NCI-H146 (cell line): ENCODE data around the gene ZNF554.
"Not testable (repeated sequence)": the region's sequence is repeated elsewhere in the genome, so short reads cannot be mapped to it uniquely, and the experiment has no call there.

Experiments
- DNase-seq: peaks from one replicate; lab custom pipeline; 2025; lab: John Stamatoyannopoulos, UW

ZNF554 gene

GRCh38 chr19:2807379-2808128, 12.1 kb upstream of the ZNF554 start:
- no peak for DNase-seq

DNA sequence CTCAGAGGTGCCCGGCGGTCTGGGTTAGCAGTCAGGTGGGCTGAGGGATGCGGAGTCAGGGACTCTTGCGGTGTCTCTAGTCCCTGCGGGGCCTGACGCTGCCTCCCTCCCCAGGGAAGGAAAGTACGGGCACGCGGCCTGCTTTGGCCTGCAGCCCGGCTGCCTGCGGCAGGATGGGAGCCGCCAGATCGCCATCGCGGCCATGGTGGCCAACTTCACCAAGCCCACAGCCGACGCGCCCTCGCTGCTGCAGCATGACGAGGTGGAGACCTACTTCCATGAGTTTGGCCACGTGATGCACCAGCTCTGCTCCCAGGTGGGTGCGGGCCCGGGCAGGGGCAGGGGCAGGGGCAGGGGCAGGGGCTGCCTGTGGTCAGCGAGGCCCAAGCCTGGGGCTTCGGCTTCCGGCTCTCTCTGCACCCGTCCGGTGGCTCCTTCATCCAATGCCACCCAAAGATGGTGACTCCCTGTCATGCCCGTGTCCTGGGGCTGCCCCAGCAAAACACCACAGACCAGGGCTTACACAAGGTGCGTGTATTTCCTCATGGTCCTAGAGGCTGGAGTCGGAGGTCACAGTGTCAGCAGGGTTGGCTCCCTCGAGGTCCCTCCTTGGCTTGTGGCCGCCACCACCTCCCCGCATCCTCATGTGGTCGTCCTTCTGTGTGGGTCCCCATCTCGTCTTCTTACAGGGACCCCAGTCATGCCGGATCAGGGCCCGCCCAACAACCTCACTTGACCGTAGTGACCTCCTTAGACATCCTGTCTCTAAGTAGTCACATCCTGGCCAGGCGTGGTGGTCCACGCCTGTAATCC, 11.3 kb upstream of the ZNF554 start:
- DNase-seq = no peak

DNA sequence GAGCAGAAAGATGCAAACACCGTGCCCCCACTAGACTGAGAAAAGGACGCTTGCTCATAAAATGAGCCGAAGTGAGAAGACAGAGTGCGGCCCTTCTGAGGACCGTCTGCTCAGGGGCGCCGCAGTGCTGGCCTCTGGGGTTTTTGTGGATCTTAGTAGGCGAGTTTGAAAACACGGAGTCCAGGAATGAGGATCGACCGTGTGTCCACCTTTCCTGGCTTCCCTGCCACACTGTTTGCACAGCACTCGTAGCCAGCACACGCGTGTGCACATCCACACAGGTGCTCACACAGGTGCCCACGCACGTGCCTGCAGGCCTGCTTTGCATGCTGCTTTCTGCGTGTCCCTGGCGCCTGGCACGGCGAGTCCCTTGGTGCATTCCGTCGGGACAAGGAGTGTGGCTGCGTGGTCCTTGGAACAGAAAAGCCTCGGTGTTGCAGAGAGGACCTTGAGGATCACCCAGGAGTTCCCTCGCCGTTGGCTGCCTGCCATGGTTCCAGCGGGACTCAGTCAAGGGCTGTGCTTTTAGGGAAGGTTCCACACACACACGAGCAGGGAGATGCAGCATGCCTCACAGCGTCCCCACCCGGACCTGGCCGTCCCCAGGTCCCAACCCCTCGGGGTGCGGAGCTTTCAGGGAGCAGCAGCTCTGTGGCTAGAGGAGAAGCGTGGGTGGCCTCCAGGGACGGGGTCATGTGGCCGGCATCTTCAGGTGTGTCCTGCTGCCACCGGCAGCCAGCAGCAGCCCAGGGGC, 10.1 kb upstream of the ZNF554 start:
- DNase-seq = no peak

DNA sequence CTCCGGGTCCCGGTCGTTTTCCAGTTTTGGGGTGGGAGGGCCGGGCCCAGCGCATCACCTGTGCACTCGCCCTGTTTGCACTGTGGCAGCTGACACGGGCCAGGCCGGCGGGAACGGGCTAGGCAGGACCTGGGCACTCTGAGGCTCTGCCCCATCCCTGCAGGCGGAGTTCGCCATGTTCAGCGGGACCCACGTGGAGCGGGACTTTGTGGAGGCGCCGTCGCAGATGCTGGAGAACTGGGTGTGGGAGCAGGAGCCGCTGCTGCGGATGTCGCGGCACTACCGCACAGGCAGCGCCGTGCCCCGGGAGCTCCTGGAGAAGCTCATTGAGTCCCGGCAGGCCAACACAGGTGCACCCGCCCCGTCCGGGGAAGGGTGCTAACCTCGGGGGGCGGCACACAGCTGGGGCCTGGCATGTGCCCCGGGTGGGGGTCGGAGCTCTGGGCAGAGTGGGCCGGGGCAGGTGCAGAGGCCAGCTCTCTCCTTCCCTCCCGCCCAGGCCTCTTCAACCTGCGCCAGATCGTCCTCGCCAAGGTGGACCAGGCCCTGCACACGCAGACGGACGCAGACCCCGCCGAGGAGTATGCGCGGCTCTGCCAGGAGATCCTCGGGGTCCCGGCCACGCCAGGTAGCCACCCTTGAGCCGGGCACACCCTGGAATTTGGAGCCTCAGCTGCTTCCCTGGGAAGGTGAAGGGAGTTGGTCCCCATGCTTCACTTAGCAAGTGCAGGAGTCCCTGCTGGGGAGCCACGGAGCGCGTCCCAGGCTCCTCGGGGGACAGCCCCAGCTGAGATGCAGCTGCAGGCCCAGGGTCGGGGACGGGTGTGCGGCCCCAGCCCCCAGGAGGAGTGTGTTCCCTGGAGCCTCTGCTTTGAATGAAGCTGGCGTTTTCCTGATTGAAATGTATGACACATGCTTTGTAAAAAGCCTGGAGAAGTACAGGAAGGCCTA, 9.3 kb upstream of the ZNF554 start:
- DNase-seq = no peak

DNA sequence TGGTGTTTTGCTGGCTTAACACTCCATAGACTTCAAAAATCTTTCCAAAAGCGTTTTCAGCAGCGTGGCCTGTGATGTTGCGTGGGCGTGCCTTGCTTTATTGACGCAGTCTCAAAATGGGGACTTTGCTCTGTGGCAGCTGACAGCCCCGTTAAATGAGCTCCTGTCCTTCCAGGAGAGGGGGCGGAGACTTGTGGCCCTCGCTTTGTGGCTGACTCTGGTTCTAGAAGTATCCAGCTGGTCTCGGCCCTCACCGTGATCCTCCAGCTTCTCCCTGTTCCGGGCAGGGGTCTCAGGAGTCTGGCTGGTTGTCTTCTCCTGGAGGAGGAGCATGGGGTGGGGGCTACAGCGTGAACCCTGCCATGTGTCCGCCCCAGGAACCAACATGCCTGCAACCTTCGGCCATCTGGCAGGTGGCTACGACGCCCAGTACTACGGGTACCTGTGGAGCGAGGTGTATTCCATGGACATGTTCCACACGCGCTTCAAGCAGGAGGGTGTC, 8.4 kb upstream of the ZNF554 start:
- DNase-seq = no peak

DNA sequence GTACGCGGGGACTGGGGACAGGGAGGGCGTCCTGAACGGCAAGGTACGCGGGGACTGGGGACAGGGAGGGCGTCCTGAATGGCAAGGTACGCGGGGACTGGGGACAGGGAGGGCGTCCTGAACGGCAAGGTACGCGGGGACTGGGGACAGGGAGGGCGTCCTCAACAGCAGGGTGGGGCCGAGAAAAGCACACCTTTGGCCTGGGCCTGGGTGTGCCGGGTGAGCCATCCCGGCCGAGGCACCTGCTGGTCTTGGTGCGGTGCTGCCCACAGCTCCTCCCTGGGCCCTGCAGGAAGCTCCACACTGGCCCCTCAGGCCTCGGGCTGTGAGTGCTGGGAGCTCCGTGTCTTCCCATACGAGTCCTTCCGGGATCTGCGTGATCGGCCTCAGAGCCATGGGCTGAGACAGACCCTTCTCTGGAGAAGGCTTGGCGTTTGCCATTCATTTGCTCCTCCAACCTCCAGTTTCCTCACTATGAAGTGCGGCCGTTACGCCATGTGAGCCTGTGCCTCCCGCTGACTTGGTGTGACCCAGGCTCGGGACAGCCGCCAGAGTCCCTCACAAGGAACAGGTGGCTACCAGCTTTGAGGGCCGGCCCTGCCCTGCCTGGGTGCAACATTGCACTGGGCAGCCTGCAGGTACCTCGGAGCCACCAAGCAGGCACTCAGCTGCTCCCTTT, 7.8 kb upstream of the ZNF554 start:
- no peak for DNase-seq

- no peak for DNase-seq
These were observed 7.0 kb upstream of the ZNF554 start for GRCh38 chr19:2812414-2813234.

DNA sequence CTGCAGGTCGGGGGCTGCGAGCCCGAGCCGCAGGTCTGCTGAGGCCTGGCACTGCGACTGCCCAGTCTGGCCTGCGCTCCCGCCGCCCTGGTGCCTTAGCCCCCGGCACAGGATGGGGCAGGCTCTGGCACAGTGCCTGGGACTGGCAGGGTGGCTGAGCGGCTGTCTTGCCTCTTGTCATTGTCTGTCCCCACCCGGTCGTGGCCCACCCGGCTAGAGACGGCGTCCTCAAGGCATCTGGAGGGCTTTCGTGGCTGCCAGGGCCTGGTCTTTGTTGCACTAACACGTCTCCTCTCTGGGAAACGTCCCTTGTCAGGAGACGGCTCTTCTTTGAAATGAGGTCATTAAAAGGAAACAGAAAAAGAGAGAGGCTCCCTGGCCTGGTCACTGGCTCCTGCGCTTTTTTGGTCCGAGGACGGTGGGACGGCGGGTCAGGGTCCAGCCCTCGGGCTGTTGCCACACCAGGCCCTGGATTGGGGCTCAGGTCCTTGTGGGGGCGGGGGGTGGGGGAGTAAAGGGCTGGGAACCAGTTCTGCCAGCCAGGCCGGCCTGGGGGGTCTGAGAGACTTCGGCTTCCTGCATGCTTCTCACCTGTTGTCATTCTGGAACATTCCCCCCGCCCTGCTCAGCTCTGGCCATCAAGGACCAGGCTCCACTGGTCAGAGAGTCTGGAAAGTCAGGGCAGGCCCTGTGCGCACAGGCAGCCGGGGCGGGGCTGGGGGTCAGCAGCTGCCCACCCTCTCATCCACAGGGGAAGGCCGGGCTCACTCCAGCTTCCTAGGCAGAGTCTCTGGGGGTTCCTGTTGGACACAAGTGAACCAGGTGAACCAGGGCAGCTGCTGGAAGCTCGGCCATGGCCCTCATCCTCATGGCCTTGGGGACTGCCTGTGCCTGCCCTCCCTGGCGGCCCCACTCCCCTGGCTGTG, 6.2 kb upstream of the ZNF554 start:
- DNase-seq = no peak

- no peak for DNase-seq
These were observed 5.2 kb upstream of the ZNF554 start for GRCh38 chr19:2814426-2814825.

DNA sequence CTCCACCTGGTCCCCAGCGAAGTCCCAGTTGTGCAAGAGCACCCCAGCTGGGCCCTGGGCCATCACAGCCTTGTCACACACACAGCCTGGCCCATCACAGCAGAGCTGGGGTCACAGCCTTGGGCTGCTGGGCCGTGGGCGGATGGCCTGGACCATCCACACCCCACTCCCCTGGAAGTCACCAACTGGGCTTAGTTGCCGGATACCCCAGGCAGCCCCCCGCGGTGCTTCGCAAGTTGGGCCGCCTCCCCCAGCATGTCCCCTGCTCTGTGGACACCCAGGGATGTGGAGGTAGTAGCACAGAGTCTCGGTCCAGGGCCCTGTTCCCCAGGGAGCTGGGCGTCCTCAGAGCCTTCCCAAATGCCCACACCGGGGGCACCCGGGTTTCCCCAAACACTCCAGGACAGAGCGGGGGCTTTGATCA, 4.5 kb upstream of the ZNF554 start:
- DNase-seq = no peak

DNA sequence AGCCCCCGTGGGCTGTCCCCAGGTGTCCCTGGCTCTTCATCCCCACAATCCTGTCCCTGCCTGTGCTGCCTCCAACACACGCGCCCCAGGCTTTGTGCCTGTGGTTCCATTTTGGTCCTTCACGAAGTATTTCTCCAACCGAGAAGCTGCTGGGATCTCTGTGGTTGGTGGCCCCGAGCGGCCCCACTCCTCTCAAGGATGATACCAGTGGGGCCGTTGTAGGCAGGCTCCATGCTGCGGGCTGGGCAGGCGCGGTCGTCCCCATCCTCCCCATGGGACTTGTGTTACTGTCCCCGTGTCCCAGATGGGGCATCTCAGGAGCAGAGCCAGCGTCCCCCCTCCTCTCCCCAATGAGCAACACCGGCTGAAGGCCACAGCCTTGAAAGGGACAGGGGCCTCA, 3.7 kb upstream of the ZNF554 start:
- DNase-seq = no peak

GRCh38 chr19:2816641-2817040, 3.0 kb upstream of the ZNF554 start:
- no peak for DNase-seq

GRCh38 chr19:2817237-2817829, 2.3 kb upstream of the ZNF554 start:
- not testable (repeated sequence) for DNase-seq

GRCh38 chr19:2820112-2820702, 539 bp downstream of the ZNF554 start:
- peak; percentile 42 for DNase-seq

- DNase-seq = no peak
These were observed 3.2 kb downstream of the ZNF554 start for GRCh38 chr19:2822846-2823245.

DNA sequence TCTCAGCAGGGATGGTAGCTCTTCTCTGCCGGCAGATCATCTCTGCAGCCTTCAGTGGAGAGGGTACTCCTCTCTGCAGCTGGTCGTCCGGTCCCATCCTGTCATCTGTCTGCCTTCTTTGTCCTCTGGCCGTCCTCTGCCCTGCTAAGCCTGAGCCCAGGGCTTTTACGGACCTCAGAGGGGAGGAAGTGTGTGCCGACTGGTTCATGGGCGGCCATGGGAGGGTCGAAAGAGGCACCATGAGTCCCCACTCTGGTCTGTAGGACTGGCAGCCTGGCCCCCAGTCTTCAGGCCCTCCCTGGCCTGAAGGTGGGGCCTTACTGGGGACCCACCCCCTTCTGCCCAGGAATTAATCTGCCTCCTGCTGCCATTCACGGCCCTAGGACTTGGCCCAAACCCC, 4.0 kb downstream of the ZNF554 start:
- no peak for DNase-seq

GRCh38 chr19:2824129-2824528, 4.5 kb downstream of the ZNF554 start:
- no peak for DNase-seq

GRCh38 chr19:2827022-2827421, 7.4 kb downstream of the ZNF554 start:
- DNase-seq = no peak
